RPMI7951 (cell line): ENCODE data around the gene ELN. TPM values are rescaled to one million over a fixed set of nuclear protein-coding genes. Genes with fewer than 3 reads are reported as not detected.

Experiments
- DNase-seq: peaks from one replicate; pipeline ENCODE4 v3.0.0-alpha.2; 2012; ENCODE audit warnings: low read depth
- total RNA-seq: library from RNA; depleted of rRNA; stranded (reverse); fragments of >200 nt; shearing (Covaris generic); gene quantifications from 2 replicates; pipeline ENCODE4 v1.2.3, GENCODE V29; 2014

ELN gene
- total RNA-seq, 1 experiment from 2014 or later: 0.12 TPM

- DNase-seq: peak; percentile 59
Measured at GRCh38 chr7:74059681-74060588, 32.0 kb downstream of the ELN start.

GRCh38 chr7:74061840-74062539 lies 34.0 kb downstream of the ELN start:
- DNase-seq: peak; percentile 88

GRCh38 chr7:74063223-74063641 lies 35.3 kb downstream of the ELN start:
- DNase-seq: no peak

- no peak for DNase-seq
Measured at GRCh38 chr7:74063646-74064045, 35.7 kb downstream of the ELN start.

GRCh38 chr7:74064696-74065095 lies 36.7 kb downstream of the ELN start:
- DNase-seq: no peak

GRCh38 chr7:74066626-74067025 lies 38.7 kb downstream of the ELN start:
- no peak for DNase-seq

GRCh38 chr7:74068378-74069085 lies 40.6 kb downstream of the ELN start:
- DNase-seq: no peak

GRCh38 chr7:74069086-74069541 lies 41.1 kb downstream of the ELN start:
- no peak for DNase-seq

GRCh38 chr7:74069790-74070618 lies 42.0 kb downstream of the ELN start:
- DNase-seq: no peak

GRCh38 chr7:74070619-74070921 lies 42.6 kb downstream of the ELN start:
- DNase-seq: no peak

GRCh38 chr7:74071121-74071520 lies 43.1 kb downstream of the ELN start:
- no peak for DNase-seq

GRCh38 chr7:74074770-74075169 lies 46.8 kb downstream of the ELN start:
- no peak for DNase-seq

GRCh38 chr7:74078461-74078860 lies 50.5 kb downstream of the ELN start:
- no peak for DNase-seq

GRCh38 chr7:74082770-74083116 lies 54.8 kb downstream of the ELN start:
- DNase-seq: no peak

- DNase-seq: peak; percentile 81
Measured at GRCh38 chr7:74083117-74083876, 55.3 kb downstream of the ELN start, which contains the start of gene LIMK1. LIMK1 (plus strand) TSS chr7:74083804; CDS start chr7:74083991, 187 bp downstream.

GRCh38 chr7:74083928-74084721 lies 56.2 kb downstream of the ELN start:
- peak; percentile 82 for DNase-seq

GRCh38 chr7:74084722-74085578 lies 57.0 kb downstream of the ELN start:
- peak; percentile 13 for DNase-seq

- peak; percentile 19 for DNase-seq
Measured at GRCh38 chr7:74087791-74088453, 59.9 kb downstream of the ELN start.
